Endodermal cell (in vitro differentiated cells): ENCODE results near the gene WBP4. TPM values are rescaled to one million over a fixed set of nuclear protein-coding genes. Genes with fewer than 3 reads are reported as not detected.

ENCODE experiments used
- DNase-seq: peaks from one replicate; pipeline ENCODE4 v3.0.0-alpha.2; 2017
- H3K27ac ChIP-seq: 2 replicates; pipeline ENCODE4 v1.5.1; 2013; ENCODE audit warnings: mild to moderate bottlenecking, low read depth, low read length, moderate library complexity
- H3K27me3 ChIP-seq: 2 replicates; pipeline ENCODE4 v1.6.1; 2013; ENCODE audit warnings: mild to moderate bottlenecking, low read length, moderate library complexity; ENCODE audit not compliant: insufficient read depth, control insufficient read depth, poor library complexity, severe bottlenecking
- H3K36me3 ChIP-seq: 2 replicates; pipeline ENCODE4 v1.7.0; 2013; ENCODE audit warnings: mild to moderate bottlenecking, low read length, moderate library complexity; ENCODE audit not compliant: control insufficient read depth, insufficient read depth
- H3K4me1 ChIP-seq: one replicate; pipeline ENCODE4 v1.7.0; 2013; ENCODE audit warnings: low read length; ENCODE audit not compliant: control insufficient read depth, insufficient read depth
- H3K4me3 ChIP-seq: 2 replicates; pipeline ENCODE4 v1.5.1; 2013; ENCODE audit warnings: mild to moderate bottlenecking, low read length, moderate library complexity
- H3K9ac ChIP-seq: 2 replicates; pipeline ENCODE4 v1.6.1; 2013; ENCODE audit warnings: mild to moderate bottlenecking, low read length, moderate library complexity; ENCODE audit not compliant: poor library complexity, severe bottlenecking; ENCODE audit errors: extremely low read depth
- H3K9me3 ChIP-seq: 2 replicates; pipeline ENCODE4 v1.6.1; 2013; ENCODE audit warnings: mild to moderate bottlenecking, low read length, moderate library complexity; ENCODE audit not compliant: control insufficient read depth
- H3K27ac Mint-ChIP-seq: 2 replicates; pipeline ENCODE4 v1.8.0; 2020; ENCODE audit warnings: mixed read lengths
- H3K27me3 Mint-ChIP-seq: 2 replicates; pipeline ENCODE4 v1.8.0; 2021; ENCODE audit warnings: mild to moderate bottlenecking, mixed read lengths; ENCODE audit not compliant: insufficient read depth
- H3K36me3 Mint-ChIP-seq: 2 replicates; pipeline ENCODE4 v1.8.0; 2020; ENCODE audit warnings: low read depth, mixed read lengths
- H3K4me1 Mint-ChIP-seq: 2 replicates; pipeline ENCODE4 v1.8.0; 2020; ENCODE audit warnings: mixed read lengths
- H3K4me3 Mint-ChIP-seq: 2 replicates; pipeline ENCODE4 v1.8.0; 2020; ENCODE audit warnings: mild to moderate bottlenecking, moderate library complexity, mixed read lengths
- H3K9me3 Mint-ChIP-seq: 2 replicates; pipeline ENCODE4 v1.8.0; 2020; ENCODE audit warnings: mild to moderate bottlenecking, mixed read lengths
- CTCF ChIP-seq: fragments of 200-600 bp; sonication (generic); conservative IDR thresholded peaks from 2 replicates; pipeline ENCODE4 v1.5.0; 2021; ENCODE audit warnings: antibody characterized with exemption, mild to moderate bottlenecking
- WGBS, 2 experiments: methylation state at CpG; one replicate each; pipeline versions ENCODE4 v1.1.5 to v1.1.7; 2013; ENCODE audit warnings: missing lambda C conversion rate in 2 of 2, mixed read lengths in 1 of 2; ENCODE audit not compliant: insufficient coverage in 1 of 2, insufficient read length in 1 of 2; 5-methylcytosine and 5-hydroxymethylcytosine counted together
- total RNA-seq, 2 donors: library from RNA; stranded (reverse); fragmentation: NEBNext Ultra II Directional in 1 of 2; extraction: Animal tissue kit (Norgen Biotek cat#: 25700) in 1 of 2; gene quantifications; 2 replicates in 1 of 2; 3 replicates in 1 of 2; pipeline ENCODE4 v1.2.1, GENCODE V29; 2021

Gene WBP4
- total RNA-seq, 2 donors from 2014 or later: 8.9 to 15.2 TPM

- peaks cover 18% of the 10 kb centered on the region for H3K4me1 Mint-ChIP-seq
- WGBS, 2 experiments: 88 to 91% methylated on average over 1 to 2 of the region's 2 CpGs
- Histone ChIP-seq H3K4me1 (no peaks in the 10 kb centered on the region), H3K4me3 (no peak overlapping the region), H3K9me3 (no peaks in the 10 kb centered on the region), H3K36me3 (no peaks in the 10 kb centered on the region), H3K27ac (no peak overlapping the region), H3K27me3 (no peaks in the 10 kb centered on the region), H3K9ac (no peak overlapping the region)
- H3K27me3 Mint-ChIP-seq: no peaks in the 10 kb centered on the region
- H3K27ac Mint-ChIP-seq: no peak overlapping the region
- TF ChIP-seq CTCF: peak; percentile 75
- peak; percentile 68 for DNase-seq
- no peak overlapping the region for H3K4me3 Mint-ChIP-seq
- no peaks in the 10 kb centered on the region for H3K9me3 Mint-ChIP-seq
- peaks cover 9% of the 10 kb centered on the region for H3K36me3 Mint-ChIP-seq
These were observed 31.7 kb upstream of the WBP4 start for GRCh38 chr13:41029629-41030028.

- no peak overlapping the region for H3K4me3 Mint-ChIP-seq
- no peaks in the 10 kb centered on the region for H3K27me3 Mint-ChIP-seq
- WGBS, 2 experiments: 84 to 100% methylated on average over 1 to 2 of the region's 2 CpGs
- H3K27ac ChIP-seq: no peak overlapping the region
- no peak overlapping the region for H3K9ac ChIP-seq
- no peaks in the 10 kb centered on the region for H3K9me3 ChIP-seq
- no peaks in the 10 kb centered on the region for H3K4me1 Mint-ChIP-seq
- H3K36me3 Mint-ChIP-seq: peaks cover 4% of the 10 kb centered on the region
- no peak for DNase-seq
- no peak overlapping the region for H3K4me3 ChIP-seq
- H3K36me3 ChIP-seq: no peaks in the 10 kb centered on the region
- no peak for TF ChIP-seq CTCF
- H3K9me3 Mint-ChIP-seq: peaks cover 4% of the 10 kb centered on the region
- H3K27me3 ChIP-seq: no peaks in the 10 kb centered on the region
- H3K27ac Mint-ChIP-seq: no peak overlapping the region
- no peaks in the 10 kb centered on the region for H3K4me1 ChIP-seq
These were observed 28.5 kb upstream of the WBP4 start for GRCh38 chr13:41032691-41033376.

- H3K36me3 ChIP-seq: no peaks in the 10 kb centered on the region
- no peak for DNase-seq
- Mint-ChIP-seq H3K27ac (no peak overlapping the region), H3K4me3 (no peak overlapping the region), H3K27me3 (no peaks in the 10 kb centered on the region), H3K4me1 (no peaks in the 10 kb centered on the region), H3K9me3 (peaks cover 5% of the 10 kb centered on the region), H3K36me3 (peaks cover 5% of the 10 kb centered on the region)
- H3K9me3 ChIP-seq: no peaks in the 10 kb centered on the region
- H3K4me3 ChIP-seq: no peak overlapping the region
- H3K27me3 ChIP-seq: no peaks in the 10 kb centered on the region
- no peaks in the 10 kb centered on the region for H3K4me1 ChIP-seq
- H3K27ac ChIP-seq: no peak overlapping the region
- no peak for TF ChIP-seq CTCF
- H3K9ac ChIP-seq: no peak overlapping the region
- WGBS, 2 experiments: 91 to 100% methylated on average over 1 to 4 of the region's 4 CpGs
These were observed 26.9 kb upstream of the WBP4 start for GRCh38 chr13:41034382-41034781.
